NCI-H748 treated with DMSO at 0.1 percent for 48 hours (cell line): ENCODE data around the gene IGF1R.

Experiments
- DNase-seq: peaks from one replicate; lab custom pipeline; 2025; lab: John Stamatoyannopoulos, UW

Gene IGF1R

GRCh38 chr15:98860281-98861041 lies 212.1 kb downstream of the IGF1R start:
- DNase-seq: no peak

- no peak for DNase-seq
These were observed 212.8 kb downstream of the IGF1R start for GRCh38 chr15:98861188-98861587.

- no peak for DNase-seq
These were observed 215.6 kb downstream of the IGF1R start for GRCh38 chr15:98863983-98864382.

GRCh38 chr15:98865397-98866339 lies 217.3 kb downstream of the IGF1R start:
- peak; percentile 54 for DNase-seq

- DNase-seq: no peak
These were observed 218.2 kb downstream of the IGF1R start for GRCh38 chr15:98866511-98866910.

- DNase-seq: no peak
These were observed 220.2 kb downstream of the IGF1R start for GRCh38 chr15:98868564-98868963.

GRCh38 chr15:98870788-98871187 lies 222.4 kb downstream of the IGF1R start:
- no peak for DNase-seq

- DNase-seq: no peak
These were observed 224.4 kb downstream of the IGF1R start for GRCh38 chr15:98872774-98873173.

- DNase-seq: no peak
These were observed 225.3 kb downstream of the IGF1R start for GRCh38 chr15:98873441-98874218.

GRCh38 chr15:98874370-98874769 lies 226.0 kb downstream of the IGF1R start:
- no peak for DNase-seq

- no peak for DNase-seq
These were observed 226.4 kb downstream of the IGF1R start for GRCh38 chr15:98874773-98875172.

GRCh38 chr15:98875309-98875708 lies 227.0 kb downstream of the IGF1R start:
- DNase-seq: no peak

- no peak for DNase-seq
These were observed 228.4 kb downstream of the IGF1R start for GRCh38 chr15:98876451-98877369.

- no peak for DNase-seq
These were observed 229.8 kb downstream of the IGF1R start for GRCh38 chr15:98878172-98878571.

GRCh38 chr15:98878862-98879261 lies 230.5 kb downstream of the IGF1R start:
- DNase-seq: no peak

GRCh38 chr15:98881526-98882520 lies 233.5 kb downstream of the IGF1R start:
- no peak for DNase-seq

- no peak for DNase-seq
These were observed 235.1 kb downstream of the IGF1R start for GRCh38 chr15:98883478-98883877.

GRCh38 chr15:98884894-98885293 lies 236.6 kb downstream of the IGF1R start:
- DNase-seq: no peak

GRCh38 chr15:98887976-98888375 lies 239.6 kb downstream of the IGF1R start:
- no peak for DNase-seq
